GM21526 (cell line): ENCODE measurements around the gene TSSK6.

Experiments
- ATAC-seq: cut with Tn5 transposase; IDR thresholded peaks from one replicate; pipeline ENCODE4 v1.9.1; 2021; ENCODE audit warnings: moderate library complexity; ENCODE audit not compliant: unreplicated experiment, low FRiP score

Gene TSSK6

DNA sequence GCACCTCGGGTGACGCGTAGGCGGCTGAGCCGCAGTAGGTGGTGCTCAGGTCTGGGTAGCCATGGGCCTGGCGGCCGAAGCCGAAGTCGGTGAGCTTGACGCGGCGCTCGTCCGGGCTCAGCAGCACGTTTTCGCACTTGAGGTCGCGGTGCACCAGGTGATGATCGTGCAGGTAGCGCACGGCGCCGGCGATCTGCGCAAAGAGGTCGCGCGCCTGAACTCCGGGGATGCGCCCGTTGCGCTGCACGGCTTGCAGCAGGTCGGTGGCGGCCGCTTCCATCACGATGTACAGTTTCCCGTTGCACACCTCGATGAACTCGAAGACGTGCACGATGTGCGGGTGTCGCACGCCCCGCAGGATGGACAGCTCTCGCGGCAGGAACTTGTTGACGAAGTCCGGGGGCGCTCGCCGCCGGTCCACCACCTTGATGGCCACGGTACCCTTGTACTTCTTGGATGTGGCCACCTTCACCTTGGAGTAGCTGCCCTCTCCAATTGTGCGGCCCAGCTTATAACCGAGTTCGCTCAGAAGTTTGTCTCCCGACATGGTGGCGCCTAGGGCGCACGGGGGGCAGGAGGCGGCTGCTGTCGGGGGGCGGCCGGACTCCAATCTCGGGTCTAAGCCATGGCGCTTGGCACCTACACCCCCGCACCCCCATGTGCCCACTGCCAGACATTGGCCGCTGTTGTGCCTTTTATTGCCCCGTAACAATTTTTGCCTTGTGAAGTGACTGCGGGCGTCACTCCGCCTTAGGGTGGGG is at the start of gene TSSK6:
Gene TSSK6 (minus strand): TSS at position 668 of the 761 bp plus-strand sequence. CDS start 121 bp downstream, at position 547.
- ATAC-seq: no peak

DNA sequence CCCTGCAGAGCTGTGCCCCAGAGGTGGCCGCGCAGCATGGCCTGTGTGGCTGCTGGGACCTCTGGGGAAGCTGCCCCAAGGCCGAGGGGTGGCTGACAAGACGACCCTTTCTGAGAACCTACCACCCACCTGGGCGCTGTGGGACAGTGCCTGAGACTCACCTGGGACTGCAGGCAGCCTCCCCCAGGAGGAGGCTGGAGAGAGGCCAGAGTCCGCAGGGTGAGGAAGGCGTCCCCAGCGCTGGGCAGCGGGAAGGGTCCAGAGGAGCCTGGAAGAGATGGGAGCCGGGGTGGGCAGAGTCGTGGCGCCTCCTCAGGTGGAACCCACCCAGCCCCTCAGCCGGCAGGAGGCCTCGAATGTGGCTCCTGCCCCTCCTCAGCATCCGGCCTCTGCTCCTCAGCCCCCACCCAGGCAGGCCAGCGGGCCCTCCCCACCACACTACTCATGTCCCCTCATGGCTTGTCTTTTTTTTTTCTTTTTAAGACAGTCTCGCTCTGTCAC is 48.0 kb upstream of the TSSK6 start:
- ATAC-seq: no peak

DNA sequence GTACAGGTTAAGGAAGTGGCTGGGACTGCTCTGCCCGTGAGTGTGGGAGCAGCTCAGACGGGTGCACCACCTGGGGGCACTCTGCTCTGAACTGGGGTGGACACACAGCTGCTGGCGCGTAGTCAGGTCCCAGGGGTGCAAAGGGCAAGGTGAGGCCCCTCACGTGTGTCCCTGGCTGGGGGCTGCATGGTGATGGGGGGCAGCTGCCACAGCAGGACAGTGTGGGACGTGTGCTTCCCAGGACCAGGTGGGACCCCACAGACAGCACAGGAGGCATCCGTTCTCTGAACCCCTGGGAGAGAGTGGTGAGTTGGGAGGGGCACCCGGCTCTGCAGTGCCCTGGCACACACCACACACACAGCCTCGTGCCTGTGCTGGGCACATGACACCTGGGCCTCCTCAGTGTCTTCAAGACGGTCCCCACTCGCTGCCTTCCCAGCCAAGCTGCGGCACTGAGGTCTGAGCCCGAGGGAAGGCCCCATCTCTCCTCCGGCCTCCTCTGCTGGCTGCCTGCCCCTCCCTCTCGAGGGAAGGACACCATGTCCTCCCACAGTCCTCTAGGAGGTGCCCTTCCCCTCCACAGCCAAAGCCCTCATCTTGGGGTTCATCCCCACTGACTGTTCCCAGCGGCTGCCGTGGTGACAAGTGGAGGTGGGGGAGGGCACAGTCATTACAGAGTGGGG is 47.5 kb upstream of the TSSK6 start:
- ATAC-seq: no peak

DNA sequence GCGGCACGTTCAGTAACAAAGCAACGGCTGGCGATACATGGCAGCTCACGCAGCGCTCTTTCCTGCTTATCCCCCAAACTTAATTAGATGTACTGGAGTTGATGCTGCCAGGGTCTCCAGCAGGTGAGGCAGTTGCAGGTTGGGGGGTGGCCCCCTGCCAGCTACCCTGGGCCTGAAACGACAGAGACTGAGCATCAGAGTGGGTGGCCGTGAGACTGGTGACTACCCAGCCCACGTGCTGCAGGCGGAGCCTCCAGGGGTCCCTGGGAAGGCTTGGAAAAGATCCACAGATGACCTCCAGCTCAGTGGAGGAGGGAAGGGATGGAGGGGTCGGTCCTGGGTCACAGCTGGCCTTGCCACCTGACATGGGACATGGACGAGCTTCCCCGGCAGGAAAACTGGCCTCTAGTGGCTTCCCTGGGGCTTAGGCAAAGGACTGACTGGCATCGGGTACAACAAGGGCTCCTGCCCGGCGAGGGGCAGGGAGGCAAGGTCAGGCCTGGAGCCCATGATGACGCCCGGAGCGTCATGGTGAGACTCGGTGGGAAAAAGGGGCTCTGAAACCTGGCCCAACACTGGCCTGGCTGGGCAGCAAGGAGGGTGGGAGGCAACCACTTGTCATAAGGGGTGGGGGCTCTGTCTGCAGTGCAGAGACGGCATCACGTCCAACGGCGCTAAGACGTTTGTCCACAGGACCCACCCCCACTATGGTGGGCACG is 46.8 kb upstream of the TSSK6 start:
- no peak for ATAC-seq

DNA sequence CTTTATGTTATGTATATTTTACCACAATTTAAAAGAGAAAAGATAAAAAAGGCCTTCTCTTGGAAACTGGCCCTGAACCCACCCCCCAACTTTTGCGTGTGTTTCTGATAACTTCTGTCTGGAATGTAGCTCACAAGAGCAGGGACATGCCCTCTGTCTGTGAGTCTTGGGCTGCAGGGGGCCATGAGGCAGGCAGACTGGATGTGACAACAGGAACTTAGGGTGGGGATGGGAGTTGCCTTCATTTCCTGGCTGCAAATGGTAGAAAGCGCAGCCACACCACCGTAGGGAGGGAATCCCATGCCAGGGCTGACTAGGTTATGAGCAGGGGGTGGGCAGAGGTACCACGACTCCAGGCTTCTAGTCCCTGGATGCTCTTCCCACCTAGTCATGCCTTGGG is 44.6 kb upstream of the TSSK6 start:
- no peak for ATAC-seq

DNA sequence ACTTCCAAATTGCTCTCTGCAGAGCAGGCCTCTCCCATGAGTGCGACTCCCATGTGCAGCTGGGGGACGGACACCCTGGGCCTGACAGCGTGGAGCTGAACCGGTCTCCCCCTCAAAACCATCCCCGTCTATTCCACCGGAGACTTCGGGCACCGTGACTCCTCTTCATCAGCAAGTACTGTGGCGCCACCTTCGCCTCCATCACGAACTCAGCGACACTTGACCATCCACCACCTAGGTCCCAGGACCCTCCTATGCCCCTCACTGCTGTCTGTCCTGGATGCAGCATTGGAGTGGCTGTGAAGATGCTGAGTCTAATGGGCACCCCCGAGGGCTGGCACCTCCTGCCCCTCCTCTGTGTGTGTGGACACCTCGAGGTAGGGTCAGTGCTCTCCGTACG is 43.3 kb upstream of the TSSK6 start:
- no peak for ATAC-seq

DNA sequence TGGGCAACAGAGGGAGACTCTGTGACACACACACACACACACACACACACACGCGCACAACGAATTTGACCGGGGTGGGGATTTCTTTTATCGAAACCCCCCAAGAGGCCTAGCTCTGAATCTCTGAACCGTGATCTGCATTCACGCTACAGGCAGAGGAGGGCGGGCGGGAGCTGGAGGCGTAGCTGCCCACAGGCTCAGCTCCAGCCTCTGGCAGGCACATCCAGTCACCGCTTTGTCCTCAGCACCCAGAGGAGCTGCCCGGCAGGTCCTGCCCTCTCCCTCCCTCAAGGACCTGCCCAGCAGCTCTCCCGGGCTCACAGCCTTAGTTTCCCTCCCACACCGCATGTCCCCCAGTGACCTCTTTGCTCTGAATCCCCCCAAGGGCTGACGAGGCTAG is 42.7 kb upstream of the TSSK6 start:
- no peak for ATAC-seq

DNA sequence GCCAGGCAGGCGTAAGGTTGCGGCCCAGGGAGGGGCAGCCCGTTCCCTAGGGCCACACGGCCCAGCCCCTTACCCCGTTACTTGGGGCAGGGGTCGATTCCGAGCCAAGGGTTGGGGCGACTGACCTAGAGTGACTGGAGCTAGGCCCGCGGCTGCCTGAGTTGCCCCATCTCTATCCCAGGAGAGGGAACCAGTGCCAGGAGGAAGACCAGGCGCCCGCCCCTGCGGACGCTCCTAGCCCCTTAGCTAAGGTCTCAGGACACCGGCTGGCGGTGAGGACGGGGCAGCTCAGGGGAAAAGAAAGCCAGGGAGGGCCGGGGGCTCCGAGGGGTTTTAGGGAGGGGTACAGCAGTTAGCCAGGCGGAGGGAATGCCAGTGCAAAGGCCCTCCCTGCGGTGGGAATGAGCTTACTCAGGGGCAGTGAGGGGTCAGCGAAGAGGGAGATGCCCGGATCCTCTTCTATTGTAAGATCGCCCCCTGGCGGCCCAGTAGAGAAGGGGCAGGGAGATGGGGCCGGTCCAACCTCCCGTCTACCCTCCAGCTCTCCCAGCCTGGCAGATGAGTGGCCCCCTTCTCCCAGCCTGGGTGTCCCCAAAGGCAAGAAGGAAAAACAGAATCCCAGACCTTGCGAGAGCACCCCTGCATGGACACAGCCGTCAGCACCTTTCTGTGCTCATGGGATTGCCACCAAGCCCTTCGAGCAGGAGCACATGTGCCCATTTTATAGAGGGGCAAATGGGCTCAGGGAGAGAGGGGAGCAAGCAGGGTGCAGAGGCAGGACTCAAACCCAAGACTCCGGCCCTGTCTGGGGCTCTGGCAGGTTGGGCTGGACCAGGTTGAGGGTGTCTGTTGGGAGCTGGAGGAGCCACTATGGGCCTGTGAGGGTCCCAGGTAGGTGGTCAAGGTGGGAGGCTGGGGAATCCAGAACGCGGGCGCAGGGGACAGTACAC is 39.0 kb upstream of the TSSK6 start:
- no peak for ATAC-seq

DNA sequence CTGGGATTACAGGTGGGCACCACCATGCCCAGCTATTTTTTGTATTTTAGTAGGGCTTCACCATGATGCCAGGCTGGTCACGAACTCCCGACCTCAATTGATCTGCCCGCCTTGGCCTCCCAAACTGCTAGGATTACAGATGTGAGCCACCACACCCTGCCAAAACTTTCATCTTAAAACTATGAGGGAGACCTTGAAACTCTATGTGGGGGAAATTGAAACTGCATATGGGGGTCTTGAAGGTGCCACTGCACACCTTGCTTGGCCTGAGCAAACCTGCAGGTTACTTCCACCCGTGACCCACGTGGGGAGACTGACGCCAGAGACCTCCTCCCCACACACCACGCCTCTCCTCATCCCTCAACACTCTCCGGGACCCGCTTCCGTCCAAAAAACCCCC is 38.3 kb upstream of the TSSK6 start:
- ATAC-seq: no peak

DNA sequence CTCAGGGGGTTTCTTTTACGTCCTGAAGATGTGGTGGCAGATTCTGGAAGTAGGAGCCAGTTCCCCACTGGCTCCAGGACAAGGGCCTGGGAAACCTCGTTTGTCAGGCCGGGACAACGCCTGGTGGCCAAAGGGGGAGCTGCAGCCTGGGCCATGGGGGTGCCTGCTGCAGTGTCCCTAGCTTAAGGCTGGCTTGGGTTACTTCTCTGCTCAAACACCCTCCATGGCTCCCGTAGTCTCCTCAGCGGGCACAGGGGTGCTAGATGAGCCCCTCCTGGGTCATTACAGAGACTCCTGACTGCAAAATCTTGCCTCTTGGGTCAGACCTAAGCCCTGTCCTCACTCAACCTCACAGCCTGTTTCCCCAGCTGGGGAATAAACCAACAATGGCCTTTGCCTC is 37.5 kb upstream of the TSSK6 start:
- ATAC-seq: no peak

DNA sequence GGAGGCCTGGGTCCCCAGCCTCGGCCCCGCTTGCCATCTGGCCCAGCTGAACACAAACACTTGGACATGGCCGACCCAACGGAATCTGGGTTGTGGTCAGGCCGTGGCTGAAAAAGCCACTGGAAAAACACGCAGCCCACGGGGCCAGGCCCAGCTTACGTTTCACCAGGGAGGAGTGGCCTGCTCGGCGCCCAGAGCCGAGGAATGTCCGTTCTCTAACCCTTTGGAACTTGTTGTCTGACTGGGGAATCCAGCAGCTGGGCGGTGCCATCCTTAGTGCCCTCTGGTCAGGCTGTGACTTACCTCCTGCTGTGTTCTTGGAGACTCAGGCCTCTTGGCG is 36.5 kb upstream of the TSSK6 start:
- ATAC-seq: no peak

DNA sequence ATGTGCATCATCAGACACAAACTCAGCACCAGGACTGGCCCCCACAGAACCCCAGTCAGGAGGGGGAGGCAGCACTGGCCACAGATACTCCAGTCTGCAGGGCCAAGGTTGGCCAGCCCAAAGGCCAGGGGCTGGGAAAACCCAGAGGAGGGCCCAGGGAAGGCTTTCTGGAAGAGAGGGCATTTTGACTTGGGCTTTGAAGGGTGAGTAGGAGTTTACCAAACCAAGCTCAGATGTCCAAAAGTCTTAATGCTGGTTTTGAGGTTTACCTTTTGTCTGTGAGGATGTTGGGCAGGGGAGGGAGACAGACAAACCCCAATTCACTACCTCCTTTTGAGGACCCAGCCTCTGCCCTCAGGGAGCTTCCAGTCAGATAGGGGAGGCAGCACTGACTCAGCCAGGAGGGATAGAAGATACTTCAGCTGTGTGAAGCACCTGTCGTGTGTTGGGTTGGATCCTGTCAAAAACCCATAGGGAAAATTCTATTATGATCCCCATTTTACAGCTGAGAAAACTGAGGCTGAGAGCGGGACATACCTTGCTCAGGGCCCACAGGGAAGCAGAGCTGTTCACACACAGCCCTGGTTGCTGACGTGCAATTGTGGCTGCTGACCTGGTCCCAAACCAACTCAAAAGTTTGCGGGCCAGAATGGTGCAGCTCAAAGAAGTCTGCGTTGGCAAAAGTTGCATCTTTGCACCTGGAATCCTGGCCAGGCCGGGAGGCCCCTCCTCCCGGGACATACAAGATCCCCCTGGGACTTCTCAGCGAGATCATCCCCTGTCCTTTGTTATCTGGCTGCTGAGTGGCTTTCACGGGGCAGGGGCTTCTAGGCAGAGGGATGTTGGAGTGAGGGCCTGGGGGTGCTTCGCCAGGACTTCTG is 35.9 kb upstream of the TSSK6 start:
- no peak for ATAC-seq

DNA sequence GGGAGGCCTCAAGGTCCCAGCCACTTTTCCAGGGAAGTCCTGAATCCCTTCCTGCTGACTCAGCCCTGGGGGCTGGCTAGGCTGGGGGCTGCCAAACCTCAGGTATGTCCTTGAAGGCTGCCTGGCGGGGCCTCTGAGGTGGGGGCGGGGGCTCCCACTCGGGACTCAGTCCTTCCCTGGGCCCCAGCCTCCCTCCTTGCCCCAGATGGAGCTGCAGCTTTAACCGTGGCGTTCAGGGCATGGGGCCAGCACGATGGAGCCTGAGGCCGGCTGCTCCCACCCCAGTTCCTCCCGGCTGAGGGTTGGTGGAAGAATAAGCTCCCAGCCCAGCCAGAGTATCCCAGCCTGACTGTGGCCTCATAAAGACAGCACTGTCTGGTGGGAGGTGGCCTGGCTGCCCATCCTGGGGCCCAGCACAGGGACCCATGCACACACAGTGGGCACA is 35.2 kb upstream of the TSSK6 start:
- no peak for ATAC-seq

DNA sequence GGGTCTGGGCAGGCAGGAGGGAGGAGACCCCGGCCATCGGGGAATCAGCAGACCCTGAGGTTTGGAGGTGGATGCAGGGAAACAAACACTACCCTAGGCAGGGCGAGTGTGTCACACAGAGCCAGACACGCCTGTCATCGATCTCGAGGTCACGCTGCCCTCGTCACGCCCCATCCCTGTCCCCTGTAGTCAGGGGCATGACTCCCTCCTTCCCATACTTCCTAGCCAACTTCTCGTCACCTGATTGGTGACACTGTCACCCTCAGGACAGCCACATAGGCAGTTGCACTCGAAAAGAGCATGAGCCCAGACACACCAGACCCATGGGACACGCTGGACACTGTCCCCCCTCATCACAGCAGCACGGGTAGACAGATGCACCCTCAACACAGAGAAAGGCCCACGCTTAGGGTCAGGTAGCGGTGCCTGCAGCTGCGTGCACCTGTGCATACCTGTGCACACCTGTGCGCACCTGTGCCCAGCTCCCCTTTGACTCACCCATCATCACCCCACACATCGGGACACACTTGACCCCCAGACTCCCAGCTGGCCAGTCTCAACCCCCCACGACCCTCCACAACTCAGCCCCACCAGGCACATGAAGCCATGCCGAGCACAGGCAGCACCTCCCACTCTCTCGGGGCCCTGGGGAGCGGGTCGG is 34.6 kb upstream of the TSSK6 start:
- ATAC-seq: no peak

DNA sequence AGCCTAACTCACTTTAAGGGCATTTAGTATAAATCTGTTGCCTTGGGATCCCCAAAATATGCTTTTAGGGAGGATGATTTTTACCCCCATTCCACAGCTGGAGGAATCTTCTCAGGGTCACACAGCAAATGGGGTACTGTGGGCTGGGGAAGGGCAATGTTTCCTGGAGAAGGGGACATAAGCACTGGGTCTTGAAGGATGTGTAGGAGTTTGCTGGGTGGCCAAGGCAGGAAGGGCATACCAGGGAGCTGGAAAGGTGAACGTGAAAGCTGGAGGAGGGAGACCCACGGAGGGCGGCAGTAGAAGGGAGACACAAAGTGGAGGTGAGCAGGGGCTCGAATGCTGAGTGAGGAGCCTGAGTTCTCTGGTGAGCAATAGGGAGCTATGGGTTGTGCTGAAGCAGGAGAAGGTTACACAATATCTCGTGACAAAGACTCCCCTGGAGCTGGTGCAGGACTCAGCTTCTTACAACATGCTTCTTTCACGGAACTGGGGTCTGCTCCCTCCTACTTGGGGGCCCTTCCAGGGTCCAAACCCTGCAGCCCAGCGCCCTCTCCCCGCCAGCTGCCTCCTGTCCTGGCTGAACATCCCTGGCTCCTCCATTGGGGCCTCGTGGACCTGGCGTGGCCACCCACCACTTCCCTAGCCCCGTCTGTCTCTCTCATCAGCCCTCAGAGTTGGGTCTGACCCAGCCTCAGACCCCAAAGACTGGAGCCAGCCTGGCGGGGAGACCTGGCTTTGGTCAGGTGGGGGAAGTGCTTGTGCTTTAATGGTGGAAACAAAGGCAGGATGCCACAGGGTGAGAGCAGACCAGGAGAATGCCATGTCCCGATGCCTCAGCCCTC is 33.8 kb upstream of the TSSK6 start:
- no peak for ATAC-seq

DNA sequence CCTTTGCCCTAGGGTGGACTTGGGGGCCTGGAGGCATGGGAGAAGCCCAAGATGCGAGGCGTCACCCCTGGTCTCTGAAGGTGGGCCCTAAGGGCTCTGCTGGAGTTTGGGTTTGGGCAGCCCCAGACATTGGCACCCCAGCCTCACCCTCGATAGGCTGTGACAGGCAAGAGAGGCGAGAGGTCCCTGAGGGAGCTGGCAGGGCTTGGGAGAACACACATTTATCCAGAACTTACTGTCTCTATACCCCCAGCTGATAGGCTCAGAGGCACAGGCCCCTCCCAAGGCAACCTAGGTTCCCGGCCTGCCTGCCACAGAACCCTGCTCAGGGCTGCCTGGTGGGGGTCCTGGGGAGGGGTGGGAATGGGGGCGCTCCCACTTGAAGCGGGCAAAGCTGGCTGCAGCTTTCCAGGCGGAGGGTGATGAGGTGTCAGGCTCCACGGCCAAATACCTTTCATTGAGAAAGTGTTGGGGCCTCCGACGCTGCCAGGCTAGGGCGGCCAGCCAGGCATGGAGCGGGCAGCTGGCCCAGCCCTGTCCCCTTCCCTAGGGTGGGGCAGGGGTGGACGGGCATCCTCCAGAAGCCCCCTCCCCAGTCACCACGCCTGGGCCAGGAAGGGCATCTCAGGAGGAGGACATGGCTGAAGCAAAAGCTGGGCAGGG is 32.5 kb upstream of the TSSK6 start:
- ATAC-seq: no peak

DNA sequence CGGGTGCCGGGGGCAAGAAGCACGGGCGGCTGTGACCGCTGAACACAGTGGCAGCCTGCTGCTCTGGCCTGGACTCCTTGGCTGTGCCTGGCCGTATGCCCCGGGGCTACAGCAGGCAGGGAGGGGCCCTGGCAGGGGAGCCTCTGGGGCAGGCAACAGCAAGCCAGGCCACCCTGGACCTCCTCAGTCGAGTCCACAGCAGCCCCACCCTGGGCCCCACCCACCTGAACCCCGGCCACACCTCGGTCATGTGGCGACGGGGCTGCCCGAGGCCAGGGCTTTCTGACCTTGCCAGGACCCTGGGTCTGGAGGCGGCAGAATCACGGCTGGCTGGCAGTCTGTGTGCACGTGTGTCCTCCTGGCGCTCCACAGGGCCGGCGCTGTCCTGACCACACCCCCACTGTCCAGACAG is 31.4 kb upstream of the TSSK6 start:
- no peak for ATAC-seq
